ENCODE results near the gene MRPL34. TPM values are rescaled to one million over a fixed set of nuclear protein-coding genes. Genes with fewer than 3 reads are reported as not detected.

The MRPL34 gene
- total RNA-seq, 1 donor from 2014 or later = 25.9 TPM

- Histone ChIP-seq H3K27ac (no peak overlapping the region), H3K9ac (no peak overlapping the region), H3K4me2 (no peak overlapping the region), H3K4me1 (peaks cover 3% of the 10 kb centered on the region), H3F3A (ENCODE audit: low read depth) (peaks cover 29% of the 10 kb centered on the region), H3K4me3 (no peak overlapping the region), H3K9me3 (ENCODE audit: low read depth) (no peaks in the 10 kb centered on the region), H3K27me3 (no peaks in the 10 kb centered on the region), H4K20me1 (ENCODE audit: low read depth) (no peaks in the 10 kb centered on the region), H3K79me2 (ENCODE audit: low read depth) (no peaks in the 10 kb centered on the region), H3K36me3 (no peaks in the 10 kb centered on the region), H2AFZ (replicated peaks) (no peak overlapping the region)
- Mint-ChIP-seq H3K27ac (no peak overlapping the region), H3K36me3 (peaks cover 22% of the 10 kb centered on the region), H3K4me1 (peaks cover 3% of the 10 kb centered on the region), H3K9me3 (peaks cover 4% of the 10 kb centered on the region), H3K27me3 (ENCODE audit: insufficient read depth, low read depth) (peaks cover 5% of the 10 kb centered on the region), H3K4me3 (no peak overlapping the region)
- TF ChIP-seq, protein P1, sequence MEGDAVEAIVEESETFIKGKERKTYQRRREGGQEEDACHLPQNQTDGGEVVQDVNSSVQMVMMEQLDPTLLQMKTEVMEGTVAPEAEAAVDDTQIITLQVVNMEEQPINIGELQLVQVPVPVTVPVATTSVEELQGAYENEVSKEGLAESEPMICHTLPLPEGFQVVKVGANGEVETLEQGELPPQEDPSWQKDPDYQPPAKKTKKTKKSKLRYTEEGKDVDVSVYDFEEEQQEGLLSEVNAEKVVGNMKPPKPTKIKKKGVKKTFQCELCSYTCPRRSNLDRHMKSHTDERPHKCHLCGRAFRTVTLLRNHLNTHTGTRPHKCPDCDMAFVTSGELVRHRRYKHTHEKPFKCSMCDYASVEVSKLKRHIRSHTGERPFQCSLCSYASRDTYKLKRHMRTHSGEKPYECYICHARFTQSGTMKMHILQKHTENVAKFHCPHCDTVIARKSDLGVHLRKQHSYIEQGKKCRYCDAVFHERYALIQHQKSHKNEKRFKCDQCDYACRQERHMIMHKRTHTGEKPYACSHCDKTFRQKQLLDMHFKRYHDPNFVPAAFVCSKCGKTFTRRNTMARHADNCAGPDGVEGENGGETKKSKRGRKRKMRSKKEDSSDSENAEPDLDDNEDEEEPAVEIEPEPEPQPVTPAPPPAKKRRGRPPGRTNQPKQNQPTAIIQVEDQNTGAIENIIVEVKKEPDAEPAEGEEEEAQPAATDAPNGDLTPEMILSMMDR (IDR thresholded peaks at IDR 0.05) = no peak
- TF ChIP-seq EZH2phosphoT487 (IDR thresholded peaks at IDR 0.05) (no peak), EZH2 (IDR thresholded peaks at IDR 0.05) (no peak)
- no peak for DNase-seq (ENCODE audit: low spot score)
Observed at GRCh38 chr19:17296273-17296672, 9.4 kb upstream of the MRPL34 start.

- H3K27ac Mint-ChIP-seq = no peak overlapping the region
- peaks cover 23% of the 10 kb centered on the region for H3K36me3 Mint-ChIP-seq
Observed at GRCh38 chr19:17296976-17297375, 8.7 kb upstream of the MRPL34 start.

DNA sequence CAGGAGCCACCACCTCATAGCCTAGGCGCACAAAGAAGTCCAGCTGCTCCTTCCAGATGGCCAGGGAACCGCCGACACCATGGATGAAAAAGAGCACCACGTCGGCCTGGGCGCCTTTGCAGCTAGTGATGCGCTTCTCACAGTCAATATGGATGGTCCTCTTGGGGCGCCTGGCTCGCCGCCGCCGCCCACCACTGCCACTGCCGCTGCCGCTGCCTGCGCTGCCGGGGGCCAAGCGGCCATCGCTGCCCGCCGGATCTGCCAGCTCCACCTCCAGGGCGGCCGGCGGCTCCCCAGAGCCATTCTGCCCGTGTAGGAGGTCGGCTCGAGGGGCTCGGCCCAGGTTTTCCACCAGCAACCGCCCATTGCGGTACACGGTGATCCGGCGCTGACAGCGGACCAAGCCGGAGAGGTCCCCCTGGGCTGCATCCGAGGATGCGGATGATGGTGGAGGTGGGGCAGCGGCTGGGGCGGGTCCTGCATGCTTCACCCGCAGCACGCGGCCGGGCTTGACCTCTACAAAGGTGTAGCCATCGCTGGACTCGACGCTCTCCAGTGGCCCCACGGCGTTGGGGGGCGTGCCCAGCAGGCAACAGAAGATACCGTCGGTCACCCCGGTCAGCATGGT, 4.6 kb upstream of the MRPL34 start:
- H3K4me2 ChIP-seq = no peak overlapping the region
- H3F3A ChIP-seq (ENCODE audit: low read depth) = peaks cover 22% of the 10 kb centered on the region
- TF ChIP-seq EZH2 (IDR thresholded peaks at IDR 0.05) (no peak), EZH2phosphoT487 (IDR thresholded peaks at IDR 0.05) (no peak)
- TF ChIP-seq, protein P1 (IDR thresholded peaks at IDR 0.05) = no peak
- Mint-ChIP-seq H3K36me3 (peaks cover 18% of the 10 kb centered on the region), H3K4me3 (no peak overlapping the region), H3K4me1 (peaks cover 23% of the 10 kb centered on the region), H3K9me3 (peaks cover 4% of the 10 kb centered on the region), H3K27ac (no peak overlapping the region), H3K27me3 (ENCODE audit: insufficient read depth, low read depth) (peaks cover 5% of the 10 kb centered on the region)
- H3K27me3 ChIP-seq = no peaks in the 10 kb centered on the region
- H4K20me1 ChIP-seq (ENCODE audit: low read depth) = no peaks in the 10 kb centered on the region
- H3K36me3 ChIP-seq = no peaks in the 10 kb centered on the region
- DNase-seq (ENCODE audit: low spot score) = no peak
- H3K9ac ChIP-seq = no peak overlapping the region
- no peak overlapping the region for H3K4me3 ChIP-seq
- H3K9me3 ChIP-seq (ENCODE audit: low read depth) = no peaks in the 10 kb centered on the region
- no peak overlapping the region for H2AFZ ChIP-seq (replicated peaks)
- H3K79me2 ChIP-seq (ENCODE audit: low read depth) = no peaks in the 10 kb centered on the region
- H3K27ac ChIP-seq = no peak overlapping the region
- peaks cover 6% of the 10 kb centered on the region for H3K4me1 ChIP-seq

More at GRCh38 chr19:17296976-17297375, 8.7 kb upstream of the MRPL34 start:
- H3F3A ChIP-seq (ENCODE audit: low read depth) = peaks cover 22% of the 10 kb centered on the region
- no peaks in the 10 kb centered on the region for H3K79me2 ChIP-seq (ENCODE audit: low read depth)
- H3K4me1 Mint-ChIP-seq = peaks cover 4% of the 10 kb centered on the region
- TF ChIP-seq EZH2 (IDR thresholded peaks at IDR 0.05) (no peak), EZH2phosphoT487 (IDR thresholded peaks at IDR 0.05) (no peak)
- TF ChIP-seq, protein P1 (IDR thresholded peaks at IDR 0.05) = no peak
- peak overlapping the region; percentile 41 for H3K4me3 Mint-ChIP-seq
- no peak for DNase-seq (ENCODE audit: low spot score)
- H3K27me3 ChIP-seq = no peaks in the 10 kb centered on the region
- H3K9me3 ChIP-seq (ENCODE audit: low read depth) = no peaks in the 10 kb centered on the region
- no peaks in the 10 kb centered on the region for H3K36me3 ChIP-seq
- no peak overlapping the region for H3K4me3 ChIP-seq
- peaks cover 2% of the 10 kb centered on the region for H3K27me3 Mint-ChIP-seq (ENCODE audit: insufficient read depth, low read depth)
- H2AFZ ChIP-seq (replicated peaks) = no peak overlapping the region
- H3K9me3 Mint-ChIP-seq = peaks cover 4% of the 10 kb centered on the region
- no peaks in the 10 kb centered on the region for H4K20me1 ChIP-seq (ENCODE audit: low read depth)
- no peak overlapping the region for H3K9ac ChIP-seq
- H3K4me2 ChIP-seq = no peak overlapping the region
- no peak overlapping the region for H3K27ac ChIP-seq
- peaks cover 2% of the 10 kb centered on the region for H3K4me1 ChIP-seq

All from neural progenitor cell (in vitro differentiated cells).